ENCODE measurements around the gene MTURN. TPM values are rescaled to one million over a fixed set of nuclear protein-coding genes. Genes with fewer than 3 reads are reported as not detected.

Gene MTURN
- polyA plus RNA-seq, 1 donor from 2014 or later, result 75.5 TPM

DNA sequence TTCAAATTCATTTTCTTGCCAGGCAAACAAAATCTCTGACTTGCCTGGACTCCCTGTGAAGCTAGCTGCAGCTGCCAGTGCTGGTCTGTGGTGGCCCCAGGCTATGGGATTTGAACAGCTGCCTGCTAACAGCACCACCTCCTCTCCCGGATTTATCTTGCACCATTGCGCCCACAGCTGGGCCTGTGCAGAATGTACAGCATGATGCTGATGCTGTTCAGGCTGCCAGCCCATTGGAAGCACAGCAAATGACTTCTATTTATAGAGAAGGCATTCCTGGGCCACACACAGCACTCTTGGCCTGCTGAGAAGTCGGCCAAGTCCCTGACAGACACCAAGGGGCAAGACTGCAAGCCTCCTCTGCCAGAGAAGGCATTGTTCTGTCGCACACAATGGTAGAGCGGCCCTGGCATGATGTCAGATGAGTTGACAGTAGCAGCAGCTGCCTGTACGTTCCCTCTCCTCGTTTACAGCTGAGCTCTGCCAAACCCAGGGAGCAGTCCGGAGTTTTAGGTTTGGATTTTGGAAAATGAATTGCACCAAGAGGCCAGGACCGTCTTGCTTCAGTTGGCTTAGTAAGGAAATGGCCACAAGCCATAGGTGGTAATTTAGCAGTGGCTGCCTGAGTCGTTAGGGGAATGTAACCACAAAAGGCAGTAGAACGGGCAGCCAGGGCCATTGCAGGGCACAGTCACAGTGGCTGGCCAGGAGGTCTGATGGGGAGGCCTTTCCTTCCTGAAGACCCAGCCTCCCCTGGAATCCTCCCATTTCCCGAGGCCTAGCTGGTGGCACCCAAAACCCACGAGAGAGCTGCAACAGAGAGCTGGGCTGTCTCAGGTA, 38.5 kb downstream of the MTURN start:
- H3K79me2 ChIP-seq (replicated peaks; ENCODE audit: insufficient read depth, low read length), result no peaks in the 10 kb centered on the region
- TF ChIP-seq, protein P1, sequence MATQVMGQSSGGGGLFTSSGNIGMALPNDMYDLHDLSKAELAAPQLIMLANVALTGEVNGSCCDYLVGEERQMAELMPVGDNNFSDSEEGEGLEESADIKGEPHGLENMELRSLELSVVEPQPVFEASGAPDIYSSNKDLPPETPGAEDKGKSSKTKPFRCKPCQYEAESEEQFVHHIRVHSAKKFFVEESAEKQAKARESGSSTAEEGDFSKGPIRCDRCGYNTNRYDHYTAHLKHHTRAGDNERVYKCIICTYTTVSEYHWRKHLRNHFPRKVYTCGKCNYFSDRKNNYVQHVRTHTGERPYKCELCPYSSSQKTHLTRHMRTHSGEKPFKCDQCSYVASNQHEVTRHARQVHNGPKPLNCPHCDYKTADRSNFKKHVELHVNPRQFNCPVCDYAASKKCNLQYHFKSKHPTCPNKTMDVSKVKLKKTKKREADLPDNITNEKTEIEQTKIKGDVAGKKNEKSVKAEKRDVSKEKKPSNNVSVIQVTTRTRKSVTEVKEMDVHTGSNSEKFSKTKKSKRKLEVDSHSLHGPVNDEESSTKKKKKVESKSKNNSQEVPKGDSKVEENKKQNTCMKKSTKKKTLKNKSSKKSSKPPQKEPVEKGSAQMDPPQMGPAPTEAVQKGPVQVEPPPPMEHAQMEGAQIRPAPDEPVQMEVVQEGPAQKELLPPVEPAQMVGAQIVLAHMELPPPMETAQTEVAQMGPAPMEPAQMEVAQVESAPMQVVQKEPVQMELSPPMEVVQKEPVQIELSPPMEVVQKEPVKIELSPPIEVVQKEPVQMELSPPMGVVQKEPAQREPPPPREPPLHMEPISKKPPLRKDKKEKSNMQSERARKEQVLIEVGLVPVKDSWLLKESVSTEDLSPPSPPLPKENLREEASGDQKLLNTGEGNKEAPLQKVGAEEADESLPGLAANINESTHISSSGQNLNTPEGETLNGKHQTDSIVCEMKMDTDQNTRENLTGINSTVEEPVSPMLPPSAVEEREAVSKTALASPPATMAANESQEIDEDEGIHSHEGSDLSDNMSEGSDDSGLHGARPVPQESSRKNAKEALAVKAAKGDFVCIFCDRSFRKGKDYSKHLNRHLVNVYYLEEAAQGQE (IDR thresholded peaks at IDR 0.05; ENCODE audit: borderline replicate concordance), result no peak
- no peak for TF ChIP-seq TAF1 (IDR thresholded peaks at IDR 0.05; ENCODE audit: low read depth)
- no peak for TF ChIP-seq POLR2AphosphoS5 (IDR thresholded peaks at IDR 0.05)
- no peak for TF ChIP-seq RAD21 (conservative IDR thresholded peaks at IDR 0.05)
- TF ChIP-seq, protein P2, sequence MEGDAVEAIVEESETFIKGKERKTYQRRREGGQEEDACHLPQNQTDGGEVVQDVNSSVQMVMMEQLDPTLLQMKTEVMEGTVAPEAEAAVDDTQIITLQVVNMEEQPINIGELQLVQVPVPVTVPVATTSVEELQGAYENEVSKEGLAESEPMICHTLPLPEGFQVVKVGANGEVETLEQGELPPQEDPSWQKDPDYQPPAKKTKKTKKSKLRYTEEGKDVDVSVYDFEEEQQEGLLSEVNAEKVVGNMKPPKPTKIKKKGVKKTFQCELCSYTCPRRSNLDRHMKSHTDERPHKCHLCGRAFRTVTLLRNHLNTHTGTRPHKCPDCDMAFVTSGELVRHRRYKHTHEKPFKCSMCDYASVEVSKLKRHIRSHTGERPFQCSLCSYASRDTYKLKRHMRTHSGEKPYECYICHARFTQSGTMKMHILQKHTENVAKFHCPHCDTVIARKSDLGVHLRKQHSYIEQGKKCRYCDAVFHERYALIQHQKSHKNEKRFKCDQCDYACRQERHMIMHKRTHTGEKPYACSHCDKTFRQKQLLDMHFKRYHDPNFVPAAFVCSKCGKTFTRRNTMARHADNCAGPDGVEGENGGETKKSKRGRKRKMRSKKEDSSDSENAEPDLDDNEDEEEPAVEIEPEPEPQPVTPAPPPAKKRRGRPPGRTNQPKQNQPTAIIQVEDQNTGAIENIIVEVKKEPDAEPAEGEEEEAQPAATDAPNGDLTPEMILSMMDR (IDR thresholded peaks at IDR 0.05; ENCODE audit: poor library complexity, severe bottlenecking), result no peak
- no peak for TF ChIP-seq MXI1 (conservative IDR thresholded peaks at IDR 0.05; ENCODE audit: poor library complexity, severe bottlenecking)
- no peak for TF ChIP-seq EP300 (conservative IDR thresholded peaks at IDR 0.05; ENCODE audit: poor library complexity, severe bottlenecking)
- TF ChIP-seq EZH2 (IDR thresholded peaks at IDR 0.05; ENCODE audit: borderline replicate concordance, insufficient read depth, low read length, poor library complexity, severe bottlenecking), result no peak
- no peak for TF ChIP-seq SMC3 (conservative IDR thresholded peaks at IDR 0.05; ENCODE audit: poor library complexity)
- no peak overlapping the region for H3K4me2 ChIP-seq (ENCODE audit: low read length)
- no peaks in the 10 kb centered on the region for H3K36me3 ChIP-seq (ENCODE audit: insufficient read depth, low read length)
- H3K9me2 ChIP-seq (ENCODE audit: insufficient read depth, low read length), result no peaks in the 10 kb centered on the region
- H2AFZ ChIP-seq (ENCODE audit: low read depth, low read length), result no peak overlapping the region
- H3K9ac ChIP-seq (ENCODE audit: low read length), result no peak overlapping the region
- H4K20me1 ChIP-seq (ENCODE audit: insufficient read depth), result no peaks in the 10 kb centered on the region
- H3F3A ChIP-seq (ENCODE audit: insufficient read depth, low read length, poor library complexity, severe bottlenecking), result no peaks in the 10 kb centered on the region
- no peaks in the 10 kb centered on the region for H3K27me3 ChIP-seq (ENCODE audit: insufficient read depth, low read depth, low read length)
- H3K4me3 ChIP-seq (ENCODE audit: low read length), result no peak overlapping the region
- H3K27ac ChIP-seq (ENCODE audit: low read length), result no peak overlapping the region
- no peaks in the 10 kb centered on the region for H3K9me3 ChIP-seq (ENCODE audit: low read length)

DNA sequence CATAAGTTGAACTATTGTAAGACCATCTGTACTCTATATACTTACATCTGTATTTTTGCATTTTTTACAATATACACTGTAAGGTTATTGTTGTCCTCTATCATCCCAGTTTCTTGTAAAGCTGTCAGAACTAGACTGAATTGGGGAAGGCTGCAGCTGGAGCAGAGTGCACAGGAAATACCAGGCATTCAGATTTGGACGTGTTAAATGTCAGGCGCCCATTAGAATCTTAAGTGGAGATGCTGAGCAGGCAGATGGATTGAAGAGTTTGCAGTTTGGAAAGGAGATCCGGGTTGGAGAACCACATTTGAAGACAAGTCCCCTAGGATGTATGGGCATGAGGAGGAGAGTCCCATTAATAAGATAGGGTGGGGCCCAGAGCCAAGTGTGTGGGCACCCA, 40.4 kb downstream of the MTURN start:
- Histone ChIP-seq H3F3A (ENCODE audit: insufficient read depth, low read length, poor library complexity, severe bottlenecking) (no peaks in the 10 kb centered on the region), H4K20me1 (ENCODE audit: insufficient read depth) (no peaks in the 10 kb centered on the region), H2AFZ (ENCODE audit: low read depth, low read length) (no peak overlapping the region), H3K4me3 (ENCODE audit: low read length) (no peak overlapping the region), H3K9me3 (ENCODE audit: low read length) (no peaks in the 10 kb centered on the region), H3K27ac (ENCODE audit: low read length) (no peak overlapping the region), H3K36me3 (ENCODE audit: insufficient read depth, low read length) (no peaks in the 10 kb centered on the region), H3K27me3 (ENCODE audit: insufficient read depth, low read depth, low read length) (no peaks in the 10 kb centered on the region), H3K9me2 (ENCODE audit: insufficient read depth, low read length) (no peaks in the 10 kb centered on the region), H3K4me2 (ENCODE audit: low read length) (no peak overlapping the region), H3K9ac (ENCODE audit: low read length) (no peak overlapping the region), H3K79me2 (replicated peaks; ENCODE audit: insufficient read depth, low read length) (no peaks in the 10 kb centered on the region)
- TF ChIP-seq MXI1 (conservative IDR thresholded peaks at IDR 0.05; ENCODE audit: poor library complexity, severe bottlenecking), result no peak
- TF ChIP-seq EP300 (conservative IDR thresholded peaks at IDR 0.05; ENCODE audit: poor library complexity, severe bottlenecking), result no peak
- no peak for TF ChIP-seq TAF1 (IDR thresholded peaks at IDR 0.05; ENCODE audit: low read depth)
- TF ChIP-seq RAD21 (conservative IDR thresholded peaks at IDR 0.05), result no peak
- no peak for TF ChIP-seq EZH2 (IDR thresholded peaks at IDR 0.05; ENCODE audit: borderline replicate concordance, insufficient read depth, low read length, poor library complexity, severe bottlenecking)
- TF ChIP-seq, protein P2 (IDR thresholded peaks at IDR 0.05; ENCODE audit: poor library complexity, severe bottlenecking), result no peak
- TF ChIP-seq, protein P1 (IDR thresholded peaks at IDR 0.05; ENCODE audit: borderline replicate concordance), result no peak
- no peak for TF ChIP-seq POLR2AphosphoS5 (IDR thresholded peaks at IDR 0.05)
- TF ChIP-seq SMC3 (conservative IDR thresholded peaks at IDR 0.05; ENCODE audit: poor library complexity), result no peak
